Large intestine (tissue), 3 donors: ENCODE data around the gene ERCC1. TPM values are rescaled to one million over a fixed set of nuclear protein-coding genes. Genes with fewer than 3 reads are reported as not detected.
"Not testable (repeated sequence)": the region's sequence is repeated elsewhere in the genome, so short reads cannot be mapped to it uniquely, and the experiment has no call there.

Experiments
- DNase-seq, 2 donors: peaks; one replicate each; pipeline versions ENCODE4 v3.0.0 to v3.0.0-alpha.2; 2013
- H3K27ac ChIP-seq: one replicate; pipeline ENCODE4 v1.5.1; 2013; ENCODE audit warnings: low read length
- H3K27me3 ChIP-seq: 2 replicates; pipeline ENCODE4 v1.6.1; 2013; ENCODE audit warnings: low read length; ENCODE audit not compliant: control insufficient read depth, insufficient read depth
- H3K36me3 ChIP-seq: 2 replicates; pipeline ENCODE4 v1.6.1; 2013; ENCODE audit warnings: low read length; ENCODE audit not compliant: control insufficient read depth, insufficient read depth
- H3K4me1 ChIP-seq: one replicate; pipeline ENCODE4 v1.6.1; 2013; ENCODE audit warnings: low read length; ENCODE audit not compliant: control insufficient read depth, insufficient read depth
- H3K4me3 ChIP-seq: one replicate; pipeline ENCODE4 v1.5.1; 2013; ENCODE audit warnings: low read length
- H3K9me3 ChIP-seq: one replicate; pipeline ENCODE4 v1.6.1; 2013; ENCODE audit warnings: mild to moderate bottlenecking, low read depth, low read length, moderate library complexity; ENCODE audit not compliant: control insufficient read depth
- WGBS: methylation state at CpG from one replicate; pipeline ENCODE4 v1.1.5; 2013; ENCODE audit warnings: low lambda C conversion rate; ENCODE audit not compliant: insufficient coverage; 5-methylcytosine and 5-hydroxymethylcytosine counted together
- polyA plus RNA-seq: library from polyadenylated mRNA; unstranded; fragments of 120-200 nt; gene quantifications from one replicate; pipeline ENCODE4 v1.2.1, GENCODE V29; 2013

Gene ERCC1
- polyA plus RNA-seq, 1 donor, result 66.3 TPM

- not testable (repeated sequence) for DNase-seq, H3K36me3 ChIP-seq, H3K27me3 ChIP-seq, H3K9me3 ChIP-seq, H3K4me1 ChIP-seq, H3K27ac ChIP-seq, H3K4me3 ChIP-seq
- WGBS, result no CpG with 5 or more reads among the region's 8 CpGs
Observed at GRCh38 chr19:45432543-45432942, 8.8 kb upstream of the ERCC1 start.

GRCh38 chr19:45431008-45431407, 7.3 kb upstream of the ERCC1 start:
- H3K4me3 ChIP-seq, H3K27me3 ChIP-seq, H3K27ac ChIP-seq, H3K36me3 ChIP-seq, H3K9me3 ChIP-seq, H3K4me1 ChIP-seq, DNase-seq: not testable (repeated sequence)
- 80% methylated on average over 2 of the region's 9 CpGs for WGBS

- not testable (repeated sequence) for H3K4me1 ChIP-seq, DNase-seq, H3K27me3 ChIP-seq, H3K36me3 ChIP-seq, H3K4me3 ChIP-seq, H3K27ac ChIP-seq, H3K9me3 ChIP-seq
- WGBS, result no CpG with 5 or more reads among the region's 11 CpGs
Observed at GRCh38 chr19:45429896-45430295, 6.2 kb upstream of the ERCC1 start.

GRCh38 chr19:45428384-45429231, 4.9 kb upstream of the ERCC1 start:
- Histone ChIP-seq H3K9me3 (no peaks in the 10 kb centered on the region), H3K36me3 (no peaks in the 10 kb centered on the region), H3K4me3 (peak overlapping the region; percentile 42), H3K27ac (peak overlapping the region; percentile 42), H3K4me1 (peaks cover 16% of the 10 kb centered on the region), H3K27me3 (peaks cover 8% of the 10 kb centered on the region)
- no peak for DNase-seq
- WGBS, result no CpG with 5 or more reads among the region's 73 CpGs

- peaks cover 21% of the 10 kb centered on the region for H3K4me1 ChIP-seq
- H3K4me3 ChIP-seq, result peak overlapping the region; percentile 57
- 51% methylated on average over 2 of the region's 24 CpGs for WGBS
- DNase-seq, result peak; percentile 48 to 81
- peaks cover 8% of the 10 kb centered on the region for H3K27me3 ChIP-seq
- no peaks in the 10 kb centered on the region for H3K9me3 ChIP-seq
- peaks cover 17% of the 10 kb centered on the region for H3K36me3 ChIP-seq
- H3K27ac ChIP-seq, result peak overlapping the region; percentile 91
Observed at GRCh38 chr19:45424191-45425058, 708 bp upstream of the ERCC1 start.

DNA sequence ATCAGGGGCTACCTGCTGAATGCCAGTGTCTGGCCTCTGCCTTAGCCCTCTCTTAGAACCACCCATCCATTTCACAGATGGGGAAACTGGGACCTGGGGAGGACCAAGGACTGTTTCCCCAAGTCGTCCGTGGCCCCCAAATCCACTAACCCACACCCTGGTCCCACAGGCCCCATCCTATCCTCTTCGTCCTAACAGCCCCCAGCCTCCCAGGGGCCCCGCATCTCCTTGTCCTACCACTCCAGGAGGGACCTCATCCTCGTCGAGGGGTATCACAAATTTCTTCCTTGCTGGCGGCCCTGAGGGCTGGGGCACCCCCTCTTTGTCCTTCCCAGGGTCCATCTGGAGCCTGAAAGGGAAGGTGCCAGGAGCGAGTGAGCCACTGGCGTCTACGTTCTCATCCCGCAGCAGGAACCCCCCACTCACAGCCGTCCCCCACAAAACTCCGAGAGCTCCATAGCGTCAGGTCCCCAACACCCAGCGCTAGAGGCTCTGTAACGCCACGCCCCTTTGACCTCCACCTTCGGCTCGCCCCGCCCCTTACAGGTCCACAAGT, 606 bp downstream of the ERCC1 start:
- Histone ChIP-seq H3K4me3 (peak overlapping the region; percentile 57), H3K27me3 (no peaks in the 10 kb centered on the region), H3K9me3 (no peaks in the 10 kb centered on the region), H3K4me1 (peaks cover 18% of the 10 kb centered on the region), H3K36me3 (peaks cover 26% of the 10 kb centered on the region), H3K27ac (peak overlapping the region; percentile 91)
- no peak for DNase-seq
- WGBS, result no CpG with 5 or more reads among the region's 20 CpGs

DNA sequence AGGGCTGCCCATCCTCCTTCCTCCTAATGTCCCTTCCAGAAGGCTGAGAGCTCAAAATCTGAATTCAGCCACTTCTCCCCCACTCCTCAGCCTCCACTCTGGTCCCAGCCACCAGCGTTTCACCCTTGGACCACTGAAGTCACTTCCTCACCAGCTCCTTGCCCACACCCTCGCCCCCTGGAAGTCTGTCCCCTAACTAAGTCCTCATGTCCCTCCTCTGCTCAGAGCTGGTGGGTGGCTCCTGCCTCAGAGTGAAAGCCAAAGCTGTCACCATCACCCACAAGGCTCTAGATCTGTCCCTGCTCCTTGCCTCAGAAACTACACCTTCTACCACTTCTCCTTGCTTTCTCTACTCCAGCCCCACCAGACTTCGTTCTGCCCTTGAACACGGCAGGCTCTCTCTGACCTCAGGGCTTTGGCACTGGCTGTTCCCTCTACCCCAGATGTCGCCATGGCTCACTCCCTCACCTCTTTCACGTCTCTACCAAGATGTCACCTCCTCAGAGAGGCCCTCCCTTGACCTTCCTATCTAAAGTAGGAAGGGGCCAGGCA, 1.7 kb downstream of the ERCC1 start:
- no peaks in the 10 kb centered on the region for H3K27me3 ChIP-seq
- no CpG with 5 or more reads among the region's 6 CpGs for WGBS
- H3K27ac ChIP-seq, result no peak overlapping the region
- no peak for DNase-seq
- H3K36me3 ChIP-seq, result peaks cover 36% of the 10 kb centered on the region
- no peak overlapping the region for H3K4me3 ChIP-seq
- no peaks in the 10 kb centered on the region for H3K9me3 ChIP-seq
- peaks cover 18% of the 10 kb centered on the region for H3K4me1 ChIP-seq

DNA sequence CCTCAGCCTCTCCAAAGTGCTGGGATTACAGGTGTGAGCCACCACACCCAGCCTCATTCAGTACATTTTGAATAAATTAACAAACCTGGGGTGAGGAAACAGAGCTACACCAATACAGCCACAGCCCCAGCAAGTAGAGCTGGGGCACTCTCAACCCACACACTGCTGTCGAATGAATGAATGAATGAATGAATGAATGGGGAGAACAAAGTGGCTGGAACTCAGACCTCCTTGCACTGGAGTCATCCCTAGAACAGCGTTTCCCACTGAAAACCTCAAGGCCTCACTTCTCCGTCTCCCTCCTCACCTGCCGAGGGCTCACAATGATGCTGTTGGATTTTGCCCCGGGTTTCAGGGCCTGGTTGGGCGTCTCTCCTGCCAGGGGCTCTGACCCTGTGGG, 2.8 kb downstream of the ERCC1 start:
- H3K27me3 ChIP-seq, result no peaks in the 10 kb centered on the region
- H3K9me3 ChIP-seq, result no peaks in the 10 kb centered on the region
- peaks cover 18% of the 10 kb centered on the region for H3K4me1 ChIP-seq
- no peak overlapping the region for H3K4me3 ChIP-seq
- peaks cover 45% of the 10 kb centered on the region for H3K36me3 ChIP-seq
- H3K27ac ChIP-seq, result no peak overlapping the region
- DNase-seq, result no peak
- no CpG with 5 or more reads among the region's 6 CpGs for WGBS

- Histone ChIP-seq H3K27ac (no peak overlapping the region), H3K4me3 (no peak overlapping the region), H3K36me3 (peaks cover 48% of the 10 kb centered on the region), H3K4me1 (peaks cover 18% of the 10 kb centered on the region), H3K27me3 (no peaks in the 10 kb centered on the region), H3K9me3 (no peaks in the 10 kb centered on the region)
- 60% methylated on average over 1 of the region's 10 CpGs for WGBS
- DNase-seq, result no peak
Observed at GRCh38 chr19:45420356-45420755, 3.4 kb downstream of the ERCC1 start.

- Histone ChIP-seq H3K4me1 (peaks cover 15% of the 10 kb centered on the region), H3K4me3 (no peak overlapping the region), H3K27ac (no peak overlapping the region), H3K36me3 (peaks cover 48% of the 10 kb centered on the region), H3K9me3 (no peaks in the 10 kb centered on the region), H3K27me3 (no peaks in the 10 kb centered on the region)
- DNase-seq, result no peak
- no CpG with 5 or more reads among the region's 3 CpGs for WGBS
Observed at GRCh38 chr19:45419895-45420294, 3.8 kb downstream of the ERCC1 start.
